PC-9 (cell line): ENCODE data around the gene SUN1. TPM values are rescaled to one million over a fixed set of nuclear protein-coding genes. Genes with fewer than 3 reads are reported as not detected.

Source experiments
- BruUV-seq: library from RNA; stranded (reverse); fragments of 400-500 nt; replicated peaks from 2 replicates; lab custom pipeline; 2021; lab: Mats Ljungman, UMichigan
- CTCF ChIA-PET: fragments of 300-600 bp; sonication (Branson Sonifier 250); formaldehyde crosslinking; loops from one replicate; lab custom pipeline; 2022; ENCODE audit warnings: antibody characterized with exemption; lab: Charles Lee
- POLR2A ChIA-PET: fragments of 300-600 bp; sonication (Branson Sonifier 250); formaldehyde crosslinking; loops from one replicate; lab custom pipeline; 2022; ENCODE audit warnings: antibody characterized with exemption; ENCODE audit not compliant: unreplicated experiment; lab: Charles Lee
- DNase-seq, 2 experiments: peaks; one replicate each; pipeline versions ENCODE4 v3.0.0 to v3.0.0-alpha.2; 2015 to 2022; ENCODE audit warnings: mixed read lengths in 1 of 2
- H2AFZ ChIP-seq: fragments of 200-600 bp; sonication (generic); 2 replicates; pipeline ENCODE4 v1.8.1; 2017; ENCODE audit warnings: antibody characterized with exemption
- H3F3A ChIP-seq: fragments of 200-600 bp; sonication (generic); 2 replicates; pipeline ENCODE4 v1.8.1; 2017; ENCODE audit warnings: antibody characterized with exemption, mild to moderate bottlenecking, low read depth; ENCODE audit not compliant: insufficient read depth
- H3K27ac ChIP-seq: fragments of 200-600 bp; sonication (generic); 2 replicates; pipeline ENCODE4 v1.6.1; 2016; ENCODE audit warnings: mixed run types
- H3K27me3 ChIP-seq: fragments of 200-600 bp; sonication (generic); 2 replicates; pipeline ENCODE4 v1.6.1; 2016; ENCODE audit warnings: low read depth, mixed run types; ENCODE audit not compliant: insufficient read depth
- H3K36me3 ChIP-seq: fragments of 200-600 bp; sonication (generic); 2 replicates; pipeline ENCODE4 v1.6.1; 2016; ENCODE audit warnings: low read depth, mixed run types
- H3K4me1 ChIP-seq: fragments of 200-600 bp; sonication (generic); replicated peaks from 2 replicates; pipeline ENCODE4 v1.6.1; 2016; ENCODE audit warnings: mixed run types; ENCODE audit not compliant: insufficient read depth
- H3K4me2 ChIP-seq: fragments of 200-600 bp; sonication (generic); 2 replicates; pipeline ENCODE4 v1.6.1; 2017; ENCODE audit warnings: mixed run types
- H3K4me3 ChIP-seq: fragments of 200-600 bp; sonication (generic); 2 replicates; pipeline ENCODE4 v1.6.1; 2016; ENCODE audit warnings: mixed run types
- H3K79me2 ChIP-seq: fragments of 200-600 bp; sonication (generic); 2 replicates; pipeline ENCODE4 v1.6.1; 2017; ENCODE audit warnings: low read depth, mixed run types
- H3K9me2 ChIP-seq: fragments of 200-600 bp; sonication (generic); 2 replicates; pipeline ENCODE4 v1.8.1; 2017; ENCODE audit warnings: mild to moderate bottlenecking; ENCODE audit not compliant: insufficient read depth
- H3K9me3 ChIP-seq: fragments of 200-600 bp; sonication (generic); 2 replicates; pipeline ENCODE4 v1.8.1; 2016; ENCODE audit warnings: low read depth; ENCODE audit not compliant: insufficient read depth
- H4K20me1 ChIP-seq: fragments of 200-600 bp; sonication (generic); 2 replicates; pipeline ENCODE4 v1.8.1; 2017; ENCODE audit not compliant: insufficient read depth
- CTCF ChIP-seq: fragments of 200-600 bp; sonication (generic); conservative IDR thresholded peaks from 2 replicates; pipeline ENCODE4 v1.6.1; 2017; ENCODE audit warnings: mixed run types, antibody characterized with exemption, mild to moderate bottlenecking, moderate library complexity
- EZH2 ChIP-seq: fragments of 200-600 bp; sonication (generic); IDR thresholded peaks from 2 replicates; pipeline ENCODE4 v1.8.0; 2017; ENCODE audit warnings: antibody characterized with exemption, low read depth
- intact Hi-C: fragments of 100-400 bp; cut with micrococcal nuclease; formaldehyde crosslinking; loops from one replicate; pipeline ENCODE4 v1.10.0; 2022; ENCODE audit not compliant: unreplicated experiment
- total RNA-seq: library from RNA; stranded (reverse); gene quantifications from 2 replicates; pipeline ENCODE4 v1.2.3, GENCODE V29; 2021

SUN1 gene
- total RNA-seq, 1 experiment from 2014 or later = 245 TPM

- ChIA-PET POLR2A (no interaction called here), CTCF (no interaction called here)
- TF ChIP-seq EZH2 (no peak), CTCF (no peak)
Measured at GRCh38 chr7:918118-918425, 85.8 kb downstream of the SUN1 start.

DNA sequence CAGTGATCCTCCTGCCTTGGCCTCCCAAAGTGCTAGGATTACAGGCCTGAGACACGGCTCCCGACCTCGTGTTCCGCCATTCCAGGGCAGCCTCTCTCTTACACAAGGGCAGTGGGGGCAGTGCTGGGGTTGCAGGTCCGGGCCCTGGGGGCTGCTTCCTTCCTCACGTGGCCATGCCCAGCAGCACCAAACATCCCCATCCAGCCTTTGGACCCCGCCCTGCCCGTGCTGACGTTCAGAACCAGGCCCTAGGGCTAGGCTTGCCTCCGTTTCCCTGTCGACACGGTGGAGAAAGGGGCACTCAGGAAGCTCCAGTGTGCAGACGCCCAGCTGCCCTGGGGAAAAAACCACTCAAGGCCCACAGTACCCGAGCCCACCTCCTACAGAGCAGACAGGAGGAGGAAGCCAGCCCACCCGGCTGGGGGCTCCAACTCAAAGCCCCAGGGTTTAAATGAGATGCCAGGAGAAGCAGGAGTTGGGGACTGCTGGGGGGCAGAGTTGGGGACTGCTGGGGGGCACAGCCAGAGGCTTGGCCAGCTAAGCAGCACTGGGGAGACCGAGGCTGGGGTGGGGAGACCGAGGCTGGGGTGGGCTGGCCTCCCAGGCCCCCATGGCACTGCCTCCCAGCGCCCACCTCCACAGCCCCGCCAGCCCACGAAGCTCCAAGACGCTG lies 86.3 kb downstream of the SUN1 start:
- H3F3A ChIP-seq = peaks cover 6% of the 10 kb centered on the region; the same call in 1 of the 2 replicates
- no peak overlapping the region for H3K4me3 ChIP-seq
- H4K20me1 ChIP-seq = no peaks in the 10 kb centered on the region
- intact Hi-C loops = no loop called here
- peaks cover 12% of the 10 kb centered on the region for H3K4me1 ChIP-seq
- CTCF ChIA-PET = no interaction called here
- H3K4me2 ChIP-seq = no peak overlapping the region
- BruUV-seq = no TSS peak
- no peaks in the 10 kb centered on the region for H3K36me3 ChIP-seq
- H3K27me3 ChIP-seq = no peaks in the 10 kb centered on the region
- H3K27ac ChIP-seq = no peak overlapping the region
- no peaks in the 10 kb centered on the region for H3K9me2 ChIP-seq
- DNase-seq = no peak
- TF ChIP-seq EZH2 = no peak
- TF ChIP-seq CTCF = no peak
- no peak overlapping the region for H2AFZ ChIP-seq
- no peaks in the 10 kb centered on the region for H3K9me3 ChIP-seq
- POLR2A ChIA-PET = no interaction called here
- no peaks in the 10 kb centered on the region for H3K79me2 ChIP-seq

More at GRCh38 chr7:918118-918425, 85.8 kb downstream of the SUN1 start:
- H3K27ac ChIP-seq = no peak overlapping the region
- H3K4me2 ChIP-seq = no peak overlapping the region
- peaks cover 12% of the 10 kb centered on the region for H3K4me1 ChIP-seq
- H3K9me3 ChIP-seq = no peaks in the 10 kb centered on the region
- no peaks in the 10 kb centered on the region for H4K20me1 ChIP-seq
- intact Hi-C loops = no loop called here
- BruUV-seq = no TSS peak
- no peaks in the 10 kb centered on the region for H3K27me3 ChIP-seq
- H3K36me3 ChIP-seq = no peaks in the 10 kb centered on the region
- H3K79me2 ChIP-seq = no peaks in the 10 kb centered on the region
- H3K9me2 ChIP-seq = no peaks in the 10 kb centered on the region
- peaks cover 9% of the 10 kb centered on the region; the same call in 1 of the 2 replicates for H3F3A ChIP-seq
- no peak overlapping the region for H2AFZ ChIP-seq
- H3K4me3 ChIP-seq = no peak overlapping the region
- DNase-seq = no peak

- BruUV-seq = no TSS peak
- DNase-seq = no peak
- Histone ChIP-seq H3K9me2 (no peaks in the 10 kb centered on the region), H3K27ac (no peak overlapping the region), H3K4me3 (no peak overlapping the region), H3K9me3 (no peaks in the 10 kb centered on the region), H3K27me3 (no peaks in the 10 kb centered on the region), H3K36me3 (no peaks in the 10 kb centered on the region), H4K20me1 (no peaks in the 10 kb centered on the region), H2AFZ (no peak overlapping the region), H3K4me1 (peaks cover 8% of the 10 kb centered on the region), H3K4me2 (no peak overlapping the region), H3F3A (peaks cover 1% of the 10 kb centered on the region; the same call in 1 of the 2 replicates), H3K79me2 (no peaks in the 10 kb centered on the region)
- ChIA-PET CTCF (no interaction called here), POLR2A (no interaction called here)
- intact Hi-C loops = no loop called here
- TF ChIP-seq EZH2 (no peak), CTCF (no peak)
Measured at GRCh38 chr7:919114-919442, 86.8 kb downstream of the SUN1 start.
